ENCODE results near the gene SLC7A6OS.

SLC7A6OS gene

DNA sequence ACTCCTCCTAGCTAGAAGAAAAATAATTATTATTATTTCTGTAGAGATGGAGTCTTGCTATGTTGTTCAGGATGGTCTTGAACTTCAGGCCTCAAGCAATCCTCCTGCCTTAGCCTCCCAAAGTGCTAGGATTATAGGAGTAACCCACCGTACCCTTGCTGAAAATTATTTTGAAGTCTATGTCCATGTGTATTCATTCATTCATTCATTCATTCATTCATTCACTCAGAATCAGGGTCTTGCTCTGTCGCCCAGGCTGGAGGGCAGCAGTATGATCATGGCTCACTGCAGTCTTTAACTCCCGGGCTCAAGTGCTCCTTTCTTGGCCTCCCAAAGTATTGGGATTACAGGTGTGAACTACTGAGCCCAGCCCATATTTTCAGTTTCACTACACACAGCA lies 4.1 kb downstream of the SLC7A6OS start:
- TF ChIP-seq CTCF (IDR thresholded peaks at IDR 0.05; ENCODE audit: control extremely low read depth, extremely low read depth, low read depth, missing control alignments), result no peak
- ChIA-PET CTCF (interaction anchor here (1.0 to 1.2 kb wide), 2 partner anchors 19 to 45 kb away, joined by 3 to 4 read pairs; no protein-coding TSS in a partner anchor), POLR2A (no interaction called here)
- no peak for DNase-seq (ENCODE audit: extremely low spot score)

DNA sequence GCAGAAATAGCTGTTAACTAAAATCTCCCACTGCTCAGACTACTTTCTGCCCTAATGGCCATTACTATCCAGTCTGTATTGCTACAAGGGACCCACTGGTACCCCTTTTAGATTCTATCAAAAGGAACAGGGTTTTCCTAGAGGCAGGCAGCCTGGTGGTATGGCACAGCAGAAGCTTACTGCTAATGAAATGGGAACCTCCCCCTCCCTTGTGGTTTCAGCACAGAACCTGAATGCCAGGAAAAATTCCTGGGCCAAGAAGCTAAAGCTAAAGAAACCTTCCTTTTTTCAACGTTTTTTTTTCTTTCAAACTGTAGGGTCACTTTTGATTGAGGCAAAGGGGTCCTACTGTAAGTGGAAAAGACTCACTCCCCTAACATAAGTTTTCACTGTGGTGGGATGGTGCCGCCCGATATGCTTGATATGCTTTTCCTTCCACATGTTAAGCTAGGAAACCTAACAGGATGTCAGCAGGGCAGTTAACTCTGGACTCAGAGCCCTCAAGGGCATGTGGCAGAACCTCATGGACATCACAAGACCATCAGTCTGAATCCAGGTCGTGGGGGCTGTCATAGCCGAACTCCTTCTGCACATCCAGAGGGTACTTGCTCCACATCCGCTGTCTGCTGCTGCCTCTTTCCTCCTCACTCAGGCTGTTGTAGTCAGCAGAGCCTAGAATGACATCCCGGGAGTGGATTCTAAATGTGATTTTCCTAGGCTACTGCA lies 9.8 kb downstream of the SLC7A6OS start:
- POLR2A ChIA-PET, result interaction anchor here (0.7 to 2.1 kb wide), 3 partner anchors 10 to 17 kb away, joined by 3 to 7 read pairs (median 4); partner anchors contain the start of genes PRMT7 and SLC7A6OS
- TF ChIP-seq CTCF (IDR thresholded peaks at IDR 0.05; ENCODE audit: control extremely low read depth, extremely low read depth, low read depth, missing control alignments), result no peak
- CTCF ChIA-PET, result interaction anchor here (1.0 to 3.0 kb wide), 10 partner anchors 8 to 39 kb away, joined by 3 to 14 read pairs (median 8); partner anchors contain the start of genes PRMT7, SLC7A6 and SLC7A6OS
- no peak for DNase-seq (ENCODE audit: extremely low spot score)

- TF ChIP-seq CTCF (IDR thresholded peaks at IDR 0.05; ENCODE audit: control extremely low read depth, extremely low read depth, low read depth, missing control alignments), result no peak
- DNase-seq (ENCODE audit: extremely low spot score), result no peak
- CTCF ChIA-PET, result interaction anchor here (0.9 to 3.0 kb wide), 13 partner anchors 8 to 54 kb away, joined by 3 to 14 read pairs (median 6); partner anchors contain the start of genes PRMT7, SLC7A6 and SLC7A6OS
- POLR2A ChIA-PET, result interaction anchor here (0.7 to 2.1 kb wide), 3 partner anchors 10 to 16 kb away, joined by 3 to 7 read pairs (median 4); partner anchors contain the start of genes PRMT7 and SLC7A6OS
Observed at GRCh38 chr16:68299571-68300453, 10.9 kb downstream of the SLC7A6OS start.

DNA sequence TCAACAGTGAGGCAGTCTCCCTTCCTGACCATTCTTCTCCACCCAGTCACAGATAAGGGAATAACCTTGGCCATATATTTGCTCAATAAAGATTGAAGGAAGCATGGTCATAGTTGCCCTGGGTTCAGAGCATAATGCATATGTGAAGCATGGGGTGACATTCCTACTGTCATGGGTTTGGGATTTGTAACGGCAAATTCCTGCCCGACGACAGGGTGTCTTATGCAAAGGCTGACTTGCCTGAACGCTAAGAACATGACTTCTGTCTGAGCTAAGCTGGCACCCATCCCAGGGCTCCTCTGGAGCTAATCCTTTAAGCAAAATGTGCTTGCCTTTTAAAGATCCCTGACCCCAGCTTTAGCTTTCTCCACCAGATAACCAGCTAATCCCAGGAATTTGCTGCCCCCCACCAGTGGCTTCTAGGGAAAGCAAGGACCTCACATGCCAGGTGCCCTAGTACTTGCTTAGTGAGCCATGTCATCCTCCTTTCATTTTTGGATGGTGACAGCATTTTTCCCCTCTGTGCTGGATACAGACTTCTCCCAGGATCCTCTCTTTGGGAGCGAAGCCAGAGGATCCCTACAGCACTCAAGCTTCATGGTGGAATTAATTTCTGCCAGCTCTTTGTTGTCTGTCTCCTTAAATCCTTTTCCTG lies 11.7 kb downstream of the SLC7A6OS start:
- no peak for TF ChIP-seq CTCF (IDR thresholded peaks at IDR 0.05; ENCODE audit: control extremely low read depth, extremely low read depth, low read depth, missing control alignments)
- DNase-seq (ENCODE audit: extremely low spot score), result no peak
- ChIA-PET POLR2A (interaction anchor here (1.3 to 2.1 kb wide), 2 partner anchors 9 kb away, joined by 3 to 7 read pairs; no protein-coding TSS in a partner anchor), CTCF (interaction anchor here (1.1 to 2.7 kb wide), 6 partner anchors 8 to 38 kb away, joined by 3 to 11 read pairs (median 8); partner anchors contain the start of genes PRMT7 and SLC7A6OS)

DNA sequence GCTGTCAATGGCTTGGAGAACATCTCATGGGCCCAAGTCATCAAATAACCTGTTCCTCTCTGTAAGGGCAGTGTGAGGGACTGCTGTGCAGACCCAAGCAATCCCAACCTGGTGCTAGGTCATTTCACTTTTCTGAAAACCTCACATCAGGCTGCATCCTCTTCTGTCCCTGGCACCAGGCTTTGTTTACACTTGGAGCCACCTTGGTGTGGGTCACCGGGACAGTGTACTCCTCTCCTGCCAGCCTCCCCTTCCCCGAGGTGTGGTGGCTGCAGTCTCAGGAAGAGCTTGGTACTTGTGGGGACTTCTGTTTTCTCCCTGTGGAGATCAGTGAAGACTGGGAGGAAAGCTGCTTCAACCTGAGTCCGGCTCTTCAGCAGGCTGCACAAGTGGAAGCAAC lies 12.4 kb downstream of the SLC7A6OS start:
- POLR2A ChIA-PET, result interaction anchor here (1.3 kb wide), 1 partner anchor 8 kb away, joined by 3 read pairs; no protein-coding TSS in a partner anchor
- TF ChIP-seq CTCF (IDR thresholded peaks at IDR 0.05; ENCODE audit: control extremely low read depth, extremely low read depth, low read depth, missing control alignments), result no peak
- CTCF ChIA-PET, result interaction anchor here (1.5 to 6.2 kb wide), 4 partner anchors 10 to 37 kb away, joined by 5 to 32 read pairs (median 14); no protein-coding TSS in a partner anchor
- DNase-seq (ENCODE audit: extremely low spot score), result no peak
